ENCODE measurements around the gene NACC1. TPM values are rescaled to one million over a fixed set of nuclear protein-coding genes. Genes with fewer than 3 reads are reported as not detected.

Gene NACC1
- total and polyA plus RNA-seq, 2 of the 13 experiments (the other 11 are each of a cell fraction or from before 2014, with no cell fraction given), result 31.8 to 42.3 TPM

DNA sequence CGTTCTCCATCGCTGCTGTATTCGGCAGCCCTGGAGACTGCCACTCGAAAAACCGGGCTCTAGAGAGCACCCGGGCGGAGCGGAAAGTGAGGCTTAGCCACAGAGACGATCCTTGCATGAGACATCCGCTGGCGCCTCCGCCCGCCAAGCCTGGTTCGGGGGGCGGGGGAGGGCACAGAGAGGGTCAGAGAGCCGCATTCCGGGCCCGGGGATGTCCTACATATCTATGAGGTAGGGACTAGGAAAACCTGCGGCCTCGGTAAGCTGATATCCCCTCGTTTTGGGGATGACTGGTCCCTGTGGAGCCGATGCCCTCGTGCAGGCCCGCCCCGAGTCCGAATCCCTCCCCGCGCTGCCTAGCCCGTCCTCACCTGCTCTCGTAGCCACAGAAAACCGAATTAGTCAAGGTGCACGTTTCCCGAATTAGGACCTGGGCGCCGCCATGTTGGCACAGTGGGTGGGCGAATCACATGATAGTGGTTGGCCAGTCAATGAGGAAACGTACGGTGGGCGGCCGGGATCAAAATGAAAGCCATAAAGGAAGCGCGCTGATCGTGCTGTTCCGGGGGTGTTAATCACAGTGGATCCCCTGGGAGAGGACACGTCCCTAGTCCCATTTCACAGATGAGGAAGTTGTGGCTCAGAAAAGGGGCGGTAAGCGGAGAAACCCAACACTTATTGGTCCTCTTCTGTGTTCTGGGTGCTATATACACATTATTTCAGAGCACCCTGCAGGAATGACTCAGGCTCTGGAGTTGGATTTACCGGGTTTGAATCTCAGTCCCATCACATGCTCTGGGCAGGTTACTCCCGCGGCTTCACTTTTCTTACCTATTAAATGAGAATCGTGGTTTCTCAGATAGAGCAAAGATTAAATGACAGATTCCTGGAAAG, 1.5 kb upstream of the NACC1 start, which contains the start of gene TRMT1 (continued):
- TF ChIP-seq NFKBIZ (CRISPR knock-in tag; IDR thresholded peaks at IDR 0.05) (no peak), RBAK (CRISPR knock-in tag; IDR thresholded peaks at IDR 0.05) (no peak), TERF1 (CRISPR knock-in tag; IDR thresholded peaks at IDR 0.05) (no peak), ZNF639 (CRISPR knock-in tag; conservative IDR thresholded peaks at IDR 0.05) (peak; percentile 32; the same call in 1 of the 2 replicates), SRSF9 (IDR thresholded peaks at IDR 0.05; ENCODE audit: borderline replicate concordance, insufficient read depth, low read depth, low read length, poor library complexity, severe bottlenecking) (no peak), KLF13 (CRISPR knock-in tag; IDR thresholded peaks at IDR 0.05) (no peak), HOXD1 (CRISPR knock-in tag; IDR thresholded peaks at IDR 0.05) (no peak; the same call in 1 of the 2 replicates), SIX4 (CRISPR knock-in tag; IDR thresholded peaks at IDR 0.05) (no peak), TOPORS (CRISPR knock-in tag; IDR thresholded peaks at IDR 0.05) (no peak), KDM5A (IDR thresholded peaks at IDR 0.05; ENCODE audit: borderline replicate concordance, low read length) (peak; percentile 100), GATAD2A (CRISPR knock-in tag; IDR thresholded peaks at IDR 0.05) (0 out of 2 replicates have a peak, but pooled peaks have one; percentile 38), XRCC5 (optimal IDR thresholded peaks at IDR 0.05; ENCODE audit: low read length) (peak; percentile 66), ZNF253 (CRISPR knock-in tag; IDR thresholded peaks at IDR 0.05; ENCODE audit: borderline replicate concordance) (no peak), MED1 (CRISPR knock-in tag; IDR thresholded peaks at IDR 0.05) (peak; percentile 69)
- TF ChIP-seq, protein P1, sequence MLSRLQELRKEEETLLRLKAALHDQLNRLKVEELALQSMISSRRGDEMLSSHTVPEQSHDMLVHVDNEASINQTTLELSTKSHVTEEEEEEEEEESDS (CRISPR knock-in tag; IDR thresholded peaks at IDR 0.05; ENCODE audit: borderline replicate concordance), result no peak

All from HepG2 (cell line).